NCI-H2196 treated with DMSO at 0.1 percent for 48 hours (cell line): ENCODE data around the gene TGFB1.
"Not testable (repeated sequence)": the region's sequence is repeated elsewhere in the genome, so short reads cannot be mapped to it uniquely, and the experiment has no call there.

Source experiments
- DNase-seq: peaks from one replicate; lab custom pipeline; 2025; ENCODE audit not compliant: unreplicated experiment; lab: John Stamatoyannopoulos, UW

TGFB1 gene

DNA sequence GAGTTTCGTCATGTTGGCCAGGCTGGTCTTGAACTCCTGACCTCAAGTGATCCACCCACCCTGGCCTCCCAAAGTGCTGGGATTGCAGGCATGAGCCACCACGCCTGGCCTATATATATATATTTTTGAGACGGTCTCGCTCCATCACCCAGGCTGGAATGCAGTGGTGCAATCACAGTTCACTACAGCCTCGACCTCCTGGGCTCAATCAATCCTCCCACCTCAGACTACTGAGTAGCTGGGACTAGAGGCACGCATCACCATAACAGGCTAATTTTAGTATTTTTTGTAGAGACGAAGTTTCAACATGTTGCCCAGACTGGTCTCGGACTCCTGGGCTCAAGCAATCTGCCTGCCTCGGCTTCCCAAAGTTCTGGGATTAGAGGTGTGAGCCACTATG lies 6.8 kb downstream of the TGFB1 start:
- not testable (repeated sequence) for DNase-seq

DNA sequence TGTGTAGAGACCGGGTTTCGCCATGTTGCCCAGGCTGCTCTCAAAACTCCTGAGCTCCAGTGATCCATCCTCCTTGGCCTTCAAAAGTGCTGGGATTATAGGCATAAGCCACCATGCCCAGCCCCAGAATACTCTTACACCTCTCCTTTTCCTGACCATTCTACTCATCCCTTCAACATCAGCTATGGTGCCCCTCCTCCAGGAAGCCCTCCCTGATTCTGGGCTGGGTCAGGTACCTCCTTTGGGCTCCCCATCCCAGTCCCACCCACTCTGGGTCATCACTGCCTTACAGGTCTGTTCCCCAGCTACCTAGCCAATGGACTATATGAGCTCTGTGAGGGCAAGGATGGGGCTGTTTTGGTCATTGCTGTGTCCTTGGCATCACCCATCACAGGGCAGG lies 9.6 kb downstream of the TGFB1 start:
- no peak for DNase-seq

DNA sequence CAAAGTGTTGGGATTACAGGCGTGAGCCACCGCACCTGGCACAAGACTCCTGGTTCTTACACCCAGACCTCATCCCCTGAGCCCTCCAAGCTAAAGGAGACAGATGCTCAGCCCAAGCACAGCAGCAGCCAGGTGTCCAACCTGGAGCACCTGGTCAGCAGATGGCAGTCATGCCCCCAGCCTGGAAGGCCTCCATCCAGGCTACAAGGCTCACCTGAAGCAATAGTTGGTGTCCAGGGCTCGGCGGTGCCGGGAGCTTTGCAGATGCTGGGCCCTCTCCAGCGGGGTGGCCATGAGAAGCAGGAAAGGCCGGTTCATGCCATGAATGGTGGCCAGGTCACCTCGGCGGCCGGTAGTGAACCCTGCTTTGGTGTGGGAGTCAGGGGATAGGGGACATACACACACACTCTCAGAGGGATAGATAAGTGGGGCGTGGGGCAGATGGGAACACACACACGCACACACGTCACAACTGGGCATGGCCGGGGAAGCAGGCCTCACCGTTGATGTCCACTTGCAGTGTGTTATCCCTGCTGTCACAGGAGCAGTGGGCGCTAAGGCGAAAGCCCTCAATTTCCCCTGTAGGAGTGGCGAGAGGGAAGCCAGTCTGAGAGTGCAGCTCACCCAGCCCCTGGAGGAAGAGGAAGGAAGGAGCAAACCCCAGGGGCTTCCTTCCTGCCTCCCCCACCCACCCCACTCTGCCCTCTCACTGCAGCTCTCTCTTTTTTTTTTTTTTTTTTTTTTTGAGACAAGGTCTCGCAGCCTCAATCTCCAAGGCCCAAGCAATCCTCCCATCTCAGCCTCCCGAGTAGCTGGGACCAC lies 11.8 kb downstream of the TGFB1 start:
- DNase-seq: no peak

- DNase-seq: no peak
Measured at GRCh38 chr19:41339936-41340335, 13.8 kb downstream of the TGFB1 start.

GRCh38 chr19:41335467-41335866 lies 18.3 kb downstream of the TGFB1 start:
- DNase-seq: no peak

DNA sequence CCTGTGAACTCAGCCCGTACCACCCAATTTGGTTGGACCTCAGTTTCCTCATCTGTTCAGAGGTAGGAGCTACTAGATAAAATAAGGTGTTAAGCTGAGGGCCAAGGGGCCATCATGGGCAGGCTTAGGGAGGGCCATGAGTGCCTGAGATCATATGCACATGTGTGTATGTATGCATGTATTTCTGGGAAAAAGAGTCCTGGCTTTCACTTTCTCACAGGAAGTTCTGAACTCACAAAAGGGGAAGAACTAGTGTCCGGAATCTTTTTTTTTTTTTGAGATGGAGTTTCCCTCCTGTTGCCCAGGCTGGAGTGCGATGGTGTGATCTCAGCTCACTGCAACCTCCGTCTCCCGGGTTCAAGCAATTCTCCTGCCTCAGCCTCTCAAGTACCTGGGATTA lies 18.9 kb downstream of the TGFB1 start:
- DNase-seq: no peak

GRCh38 chr19:41332468-41332867 lies 21.3 kb downstream of the TGFB1 start:
- no peak for DNase-seq

DNA sequence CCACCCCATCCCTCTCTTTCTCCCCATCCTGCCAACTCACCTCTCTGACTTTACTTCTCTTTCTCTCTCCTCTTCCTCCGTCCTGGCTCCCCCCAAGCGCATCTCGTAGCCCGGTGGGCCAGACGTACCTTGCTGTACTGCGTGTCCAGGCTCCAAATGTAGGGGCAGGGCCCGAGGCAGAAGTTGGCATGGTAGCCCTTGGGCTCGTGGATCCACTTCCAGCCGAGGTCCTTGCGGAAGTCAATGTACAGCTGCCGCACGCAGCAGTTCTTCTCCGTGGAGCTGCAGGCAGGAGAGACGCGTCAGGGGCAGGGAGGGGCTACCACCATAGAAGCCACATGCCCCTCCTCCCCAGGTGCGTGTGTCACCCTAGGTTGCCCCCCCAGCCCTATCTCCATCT lies 21.7 kb downstream of the TGFB1 start:
- DNase-seq: no peak

- no peak for DNase-seq
Measured at GRCh38 chr19:41330946-41331678, 22.6 kb downstream of the TGFB1 start.

DNA sequence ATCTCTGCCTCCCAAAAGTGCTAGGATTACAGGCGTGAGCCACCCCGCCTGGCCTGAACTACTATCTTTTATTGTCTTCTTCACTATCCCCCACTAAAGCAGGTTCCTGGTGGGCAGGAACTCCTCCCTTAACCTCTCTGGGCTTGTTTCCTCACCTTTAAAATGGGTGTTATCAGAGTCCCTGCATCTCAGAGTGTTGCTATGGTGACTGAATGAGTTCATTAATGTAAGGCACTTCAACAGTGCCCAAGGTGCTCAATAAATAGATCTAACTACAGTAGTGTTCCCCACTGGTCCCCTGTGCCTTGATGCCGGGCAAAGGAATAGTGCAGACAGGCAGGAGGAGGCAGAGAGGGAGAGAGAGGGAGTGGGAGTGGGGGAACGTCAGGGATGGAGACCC lies 23.2 kb downstream of the TGFB1 start:
- no peak for DNase-seq

DNA sequence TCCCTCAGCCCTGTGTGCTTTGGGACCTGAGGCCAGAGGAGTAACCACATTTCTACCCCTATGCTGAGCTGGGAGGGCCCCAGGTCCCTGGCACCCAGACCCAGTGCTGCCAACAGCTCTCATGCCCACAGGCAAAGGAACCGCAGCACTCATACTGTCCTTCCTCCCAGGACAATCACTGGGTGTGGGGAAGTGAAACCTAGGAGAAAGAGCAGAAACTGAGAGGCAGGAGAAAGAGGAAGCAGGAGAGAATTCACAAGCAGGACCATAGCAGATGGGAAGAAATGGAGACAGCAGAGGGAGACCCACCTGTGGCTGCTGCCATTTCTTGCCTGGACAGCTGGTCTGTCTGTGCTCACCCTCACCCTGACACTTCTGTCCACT lies 24.9 kb downstream of the TGFB1 start:
- DNase-seq: no peak

- DNase-seq: no peak
Measured at GRCh38 chr19:41328157-41328841, 25.4 kb downstream of the TGFB1 start.

DNA sequence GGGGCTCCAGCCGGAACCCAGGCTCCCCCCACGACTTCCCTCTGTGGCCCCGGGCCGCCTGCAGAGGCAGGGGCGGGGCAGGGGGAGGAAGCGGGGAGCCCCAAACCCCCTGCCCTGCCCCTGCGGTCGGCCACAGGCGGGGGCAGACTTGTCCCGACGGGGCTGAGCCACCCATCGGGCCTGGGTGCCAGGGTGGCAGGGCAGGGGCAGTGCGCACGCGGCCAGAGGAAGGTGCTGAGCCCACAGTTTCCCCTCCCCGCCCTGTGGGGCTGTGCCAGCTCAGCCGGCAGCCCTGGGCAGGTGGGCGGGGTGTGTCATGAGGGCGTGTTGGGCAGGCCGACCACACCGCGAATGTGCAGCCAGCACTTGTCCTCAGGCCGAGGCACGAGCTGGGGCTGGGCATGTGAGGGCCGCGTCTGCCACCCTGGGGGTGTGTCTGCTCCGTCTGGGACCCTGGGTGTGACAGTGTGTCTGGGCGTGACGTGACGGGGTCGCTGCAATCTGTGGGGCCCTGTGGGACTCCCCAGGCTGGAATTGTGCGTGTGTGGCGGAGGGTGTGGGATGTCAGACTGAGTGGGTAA lies 26.1 kb downstream of the TGFB1 start:
- DNase-seq: no peak

- no peak for DNase-seq
Measured at GRCh38 chr19:41327076-41327575, 26.6 kb downstream of the TGFB1 start.

- no peak for DNase-seq
Measured at GRCh38 chr19:41325947-41326706, 27.6 kb downstream of the TGFB1 start.

DNA sequence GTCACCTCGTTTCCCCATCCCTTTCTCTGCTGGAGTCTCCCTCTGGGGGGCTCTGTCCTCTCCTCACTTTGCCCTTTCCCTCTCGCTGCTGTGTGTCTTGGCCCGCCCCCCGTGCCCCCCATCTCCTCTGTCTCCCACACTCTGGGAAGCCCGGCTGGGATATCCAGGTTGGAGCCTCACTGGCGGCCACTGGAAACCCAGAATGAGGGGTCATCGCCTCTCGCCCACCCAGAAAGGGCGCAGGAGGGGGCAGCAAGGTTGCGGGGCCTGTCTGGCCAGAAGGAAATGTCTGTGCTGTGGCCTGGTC lies 28.1 kb downstream of the TGFB1 start:
- no peak for DNase-seq

DNA sequence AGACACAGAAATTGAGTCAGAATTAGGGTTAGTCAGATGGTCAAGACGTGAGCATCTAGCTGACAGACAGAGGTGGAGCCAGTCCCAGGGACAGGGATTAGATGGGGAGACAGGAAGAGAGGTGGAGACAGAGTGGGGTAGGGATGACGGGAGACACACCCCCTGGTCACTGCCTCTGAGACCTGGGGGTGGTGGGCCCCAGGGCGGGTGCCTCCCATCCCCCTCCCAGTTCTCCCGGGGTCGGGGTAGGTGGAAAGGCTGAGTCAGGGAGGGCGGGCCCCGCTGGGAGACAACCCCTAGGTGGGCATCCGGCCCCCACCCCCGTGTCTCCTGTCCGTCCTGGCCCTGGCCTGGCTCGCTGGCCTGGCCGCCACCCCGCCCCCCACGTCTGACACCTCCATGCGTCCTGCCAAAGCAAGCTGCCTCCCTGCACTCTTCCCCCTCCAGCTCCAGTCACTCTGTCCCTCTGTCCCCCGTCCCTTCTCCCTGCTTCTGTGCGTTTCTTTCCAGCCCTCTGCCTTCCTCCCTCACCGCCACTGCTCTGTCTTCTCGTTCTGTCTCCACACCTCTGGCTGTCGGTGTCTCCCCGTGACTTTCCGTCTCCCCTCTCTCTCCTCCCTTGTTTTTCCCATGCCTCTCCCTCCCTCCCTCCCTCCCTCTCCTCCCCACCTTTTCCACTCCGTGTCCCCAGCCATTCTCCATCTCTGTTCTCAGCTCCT lies 28.6 kb downstream of the TGFB1 start:
- no peak for DNase-seq

GRCh38 chr19:41324231-41324702 lies 29.5 kb downstream of the TGFB1 start:
- no peak for DNase-seq

DNA sequence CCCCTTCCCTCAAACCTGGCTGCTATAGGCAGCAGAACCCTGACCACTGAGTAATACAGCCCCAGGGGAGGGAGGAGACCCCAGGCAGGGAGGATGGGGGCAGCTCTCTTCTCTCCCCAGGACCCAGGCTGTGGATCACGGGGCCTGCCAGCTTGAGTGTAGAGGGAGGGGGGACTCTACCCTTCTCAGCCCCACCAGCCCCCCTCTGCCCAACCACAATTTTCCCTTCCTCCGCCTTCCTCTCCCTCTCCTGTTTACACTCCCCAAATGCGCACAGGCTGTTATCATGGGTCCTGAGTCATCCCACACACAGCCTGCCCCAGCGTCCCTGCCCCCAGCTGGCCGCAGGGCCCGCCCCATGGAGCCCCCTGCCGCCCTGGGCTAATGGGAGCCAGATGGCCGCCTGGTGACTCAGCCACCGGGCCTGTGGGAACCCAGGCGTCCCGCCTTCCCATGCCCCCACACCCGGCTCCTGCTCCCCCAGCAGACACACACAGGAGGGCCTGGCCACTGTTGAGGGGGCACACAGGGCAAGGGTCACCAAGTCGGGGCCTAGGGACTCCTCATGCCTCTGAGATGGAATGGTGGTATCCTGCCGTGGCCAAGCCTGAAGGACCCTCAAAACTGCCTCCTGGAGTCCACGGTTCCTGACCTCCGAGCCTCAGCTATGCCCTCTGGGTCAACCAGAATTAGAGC lies 30.1 kb downstream of the TGFB1 start:
- no peak for DNase-seq
